Activated CD8-positive, alpha-beta memory T cell treated with anti-CD3 and anti-CD28 coated beads, Interleukin-2, amount 50 U/mL, for 48 hours (primary cell): ENCODE results near the gene VSIG4.
"Not testable (repeated sequence)": the region's sequence is repeated elsewhere in the genome, so short reads cannot be mapped to it uniquely, and the experiment has no call there.

Experiments
- DNase-seq: peaks from one replicate; pipeline ENCODE4 v3.0.0-alpha.2; 2020

The VSIG4 gene, protein sequence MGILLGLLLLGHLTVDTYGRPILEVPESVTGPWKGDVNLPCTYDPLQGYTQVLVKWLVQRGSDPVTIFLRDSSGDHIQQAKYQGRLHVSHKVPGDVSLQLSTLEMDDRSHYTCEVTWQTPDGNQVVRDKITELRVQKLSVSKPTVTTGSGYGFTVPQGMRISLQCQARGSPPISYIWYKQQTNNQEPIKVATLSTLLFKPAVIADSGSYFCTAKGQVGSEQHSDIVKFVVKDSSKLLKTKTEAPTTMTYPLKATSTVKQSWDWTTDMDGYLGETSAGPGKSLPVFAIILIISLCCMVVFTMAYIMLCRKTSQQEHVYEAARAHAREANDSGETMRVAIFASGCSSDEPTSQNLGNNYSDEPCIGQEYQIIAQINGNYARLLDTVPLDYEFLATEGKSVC

DNA sequence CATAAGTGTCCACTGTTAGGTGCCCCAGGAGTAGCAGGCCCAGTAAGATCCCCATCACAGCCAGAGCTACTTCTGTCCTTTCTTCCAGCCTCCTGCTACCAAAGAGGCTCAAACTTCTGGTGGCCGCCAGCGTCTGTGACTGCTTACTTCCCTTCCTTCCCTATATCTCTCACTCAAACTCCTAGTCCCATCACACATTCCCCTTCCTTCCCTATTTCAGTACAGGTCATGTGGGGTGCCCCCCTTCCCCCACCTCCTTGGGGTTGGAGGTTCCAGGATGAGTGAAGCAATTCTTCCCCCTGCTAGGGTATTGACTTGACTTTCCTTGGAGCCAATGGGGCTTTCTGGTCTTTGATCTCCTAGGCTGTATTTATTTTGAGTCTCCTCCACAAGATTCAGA lies at the start of gene VSIG4:
Gene VSIG4 (minus strand): TSS at position 137 of the 400 bp plus-strand sequence. CDS start 82 bp downstream, at position 55.
- DNase-seq = no peak

DNA sequence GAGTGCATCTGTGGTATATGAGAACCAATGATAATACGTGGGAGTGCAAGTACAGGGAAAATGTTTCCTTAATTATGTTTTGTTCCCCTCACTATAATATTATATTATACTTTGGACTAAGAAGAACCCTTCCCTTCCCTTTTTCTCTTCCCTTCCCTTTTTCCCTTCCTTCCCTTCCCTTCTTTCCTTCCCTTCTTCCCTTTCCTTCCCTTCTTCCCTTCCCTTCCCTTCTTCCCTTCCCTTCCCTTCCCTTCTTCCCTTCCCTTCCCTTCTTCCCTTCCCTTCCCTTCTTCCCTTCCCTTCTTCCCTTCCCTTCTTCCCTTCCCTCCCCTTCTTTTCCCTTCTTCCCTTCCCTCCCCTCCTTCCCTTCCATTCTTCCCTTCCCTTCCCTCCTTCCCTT lies 36.9 kb upstream of the VSIG4 start:
- no peak for DNase-seq

DNA sequence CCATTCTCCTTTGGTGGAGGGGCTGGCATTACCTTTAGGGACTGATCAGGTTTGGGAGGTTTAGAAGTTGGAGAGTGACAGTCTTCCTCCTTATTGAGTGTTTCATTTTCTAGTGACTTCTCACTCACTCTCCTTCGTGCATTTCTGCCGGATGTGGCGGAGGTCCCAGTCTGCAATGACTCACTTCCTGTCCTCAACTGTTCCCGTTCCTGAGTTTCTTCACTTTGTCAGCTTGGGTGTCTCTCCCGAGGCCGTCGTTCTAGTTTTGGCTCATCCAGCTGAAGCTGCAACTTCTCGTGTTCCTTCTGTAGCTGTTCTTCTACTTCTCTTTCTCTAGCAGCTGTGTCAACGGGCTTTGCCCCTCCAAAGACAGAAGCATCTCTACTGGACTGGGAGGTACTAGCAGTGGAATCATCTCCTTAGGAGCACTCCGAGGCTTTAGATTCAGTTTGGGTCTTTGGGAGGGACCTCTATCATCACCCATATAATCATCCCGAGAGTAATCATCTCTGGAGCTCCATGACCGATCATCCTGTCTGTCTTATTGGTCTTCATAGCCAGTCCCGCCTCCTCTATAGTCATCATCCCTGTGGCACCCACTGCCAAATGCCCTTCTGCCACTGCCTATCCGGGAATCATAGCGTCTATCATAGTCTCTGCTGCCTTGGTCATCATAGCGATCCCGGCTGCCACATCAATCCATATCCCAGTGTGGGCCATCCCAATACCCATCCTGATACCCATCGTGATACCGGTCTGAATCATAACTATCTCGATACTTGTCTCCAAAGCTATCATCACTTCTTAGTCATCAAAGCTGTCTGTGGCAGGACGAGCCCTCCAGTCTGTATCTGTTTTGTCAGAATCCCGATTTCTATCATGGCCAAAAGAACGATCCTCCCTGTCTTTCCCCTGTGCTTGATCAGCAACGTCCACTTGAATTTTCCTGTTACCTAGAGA lies 35.3 kb upstream of the VSIG4 start:
- no peak for DNase-seq

DNA sequence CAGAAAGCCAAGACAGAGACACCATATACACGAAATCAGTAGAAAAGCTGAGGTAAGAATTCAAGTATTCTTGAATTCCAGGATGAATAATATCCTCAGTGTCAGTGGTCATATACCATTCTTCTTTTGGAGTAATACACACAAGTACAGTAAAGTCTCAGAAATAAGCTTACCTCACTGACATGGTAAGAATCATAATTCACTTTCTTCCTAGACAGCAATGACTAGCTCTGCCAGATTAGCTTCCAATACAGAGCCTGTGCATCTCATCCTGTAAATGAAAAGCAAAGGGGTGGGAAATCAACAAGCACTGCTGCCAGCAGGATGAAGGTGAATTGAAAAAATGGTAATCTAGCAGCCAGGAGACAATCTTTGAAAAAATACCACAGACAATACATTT lies 31.2 kb upstream of the VSIG4 start:
- no peak for DNase-seq

DNA sequence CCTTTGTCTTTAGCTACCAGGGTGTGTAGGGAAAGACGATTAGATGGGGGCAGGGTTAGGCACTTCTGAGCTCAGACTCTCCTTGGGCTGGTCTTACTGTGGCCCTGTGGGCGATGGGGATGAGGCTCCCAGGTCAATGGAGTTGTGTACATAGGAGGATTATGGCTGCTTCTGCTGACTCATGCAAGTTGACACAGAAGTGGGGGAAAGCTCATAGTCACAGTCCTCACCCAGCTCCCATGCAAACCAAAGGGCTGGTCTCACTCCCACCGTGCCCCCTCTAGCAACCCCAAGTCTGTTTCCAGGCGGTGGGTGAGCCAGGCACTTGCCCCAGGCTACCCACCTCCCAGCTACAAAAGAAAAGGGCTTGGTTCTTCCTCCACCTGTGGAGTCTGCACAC lies 24.4 kb upstream of the VSIG4 start:
- no peak for DNase-seq

DNA sequence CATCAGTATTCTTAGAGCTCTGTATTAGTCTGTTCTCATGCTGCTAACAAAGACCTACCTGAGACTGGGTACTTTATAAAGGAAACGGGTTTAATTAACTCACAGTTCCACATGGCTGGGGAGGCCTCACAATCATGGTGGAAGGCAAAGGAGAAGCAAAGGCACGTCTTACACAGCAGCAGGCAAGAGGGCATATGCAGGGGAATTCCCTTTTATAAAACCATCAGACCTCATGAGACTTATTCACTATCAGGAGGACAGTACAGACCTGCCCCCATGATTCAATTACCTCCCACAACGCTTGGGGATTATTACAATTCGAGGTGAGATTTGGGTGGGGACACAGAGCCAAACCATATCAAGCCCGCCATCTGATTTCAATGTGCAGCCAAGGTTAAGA lies 17.1 kb upstream of the VSIG4 start:
- not testable (repeated sequence) for DNase-seq

DNA sequence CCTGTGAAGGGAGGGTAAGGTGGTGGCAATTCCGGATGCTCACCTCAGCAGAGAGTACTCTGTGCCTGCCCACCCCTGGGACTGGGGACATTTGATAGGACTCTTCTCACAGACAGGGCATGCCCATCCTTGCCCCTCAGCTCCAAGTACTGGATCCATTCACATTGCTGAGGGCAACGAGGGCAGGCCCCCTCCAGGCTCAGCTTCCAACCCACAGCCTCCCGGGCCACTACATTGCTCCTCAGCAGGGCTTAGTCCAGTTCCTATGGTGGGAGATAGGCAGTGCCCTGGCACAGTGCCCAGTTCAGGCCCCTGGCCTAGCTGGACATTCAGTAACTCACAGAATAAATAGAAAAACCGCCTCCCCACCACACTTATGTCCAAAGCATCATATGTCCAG lies 15.1 kb upstream of the VSIG4 start:
- no peak for DNase-seq

DNA sequence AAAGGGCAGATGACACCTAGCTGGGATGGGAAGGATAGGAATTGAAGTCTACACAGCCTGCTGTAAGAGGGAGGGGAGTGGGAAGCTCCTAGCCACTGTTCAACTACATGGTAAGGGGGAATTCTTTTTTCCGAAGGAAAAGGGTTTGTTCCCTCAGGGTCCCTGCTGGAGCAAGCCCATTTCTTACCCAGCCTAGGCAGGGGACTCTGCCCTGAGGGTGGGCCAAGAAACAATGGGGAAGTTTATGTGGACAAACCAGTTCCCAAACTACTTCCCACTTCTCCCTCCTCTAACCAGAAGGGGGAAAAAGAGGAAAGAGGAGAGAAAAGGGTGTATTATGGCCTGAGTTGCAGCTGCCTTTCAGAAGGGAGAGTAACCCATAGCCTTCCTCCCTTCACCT lies 13.5 kb upstream of the VSIG4 start:
- DNase-seq = no peak

DNA sequence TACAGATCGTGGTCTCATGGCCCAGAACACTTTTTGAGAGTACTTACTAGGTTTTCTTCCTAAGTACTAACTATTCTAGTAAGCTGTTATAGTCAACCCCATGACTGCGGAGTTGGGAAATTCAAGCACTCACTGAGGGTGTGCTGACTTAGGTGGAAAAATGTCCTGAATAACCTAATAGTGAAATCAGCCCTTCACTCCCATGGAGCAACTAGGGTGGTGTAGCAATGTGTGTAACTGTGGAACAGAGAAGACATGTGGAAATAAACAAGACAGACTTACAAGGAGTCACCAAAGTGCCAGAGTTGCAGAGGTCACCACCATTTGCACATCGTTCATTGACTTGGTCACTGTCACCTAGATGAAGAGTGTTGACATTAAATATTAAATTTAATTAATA lies 12.1 kb upstream of the VSIG4 start:
- DNase-seq = no peak

DNA sequence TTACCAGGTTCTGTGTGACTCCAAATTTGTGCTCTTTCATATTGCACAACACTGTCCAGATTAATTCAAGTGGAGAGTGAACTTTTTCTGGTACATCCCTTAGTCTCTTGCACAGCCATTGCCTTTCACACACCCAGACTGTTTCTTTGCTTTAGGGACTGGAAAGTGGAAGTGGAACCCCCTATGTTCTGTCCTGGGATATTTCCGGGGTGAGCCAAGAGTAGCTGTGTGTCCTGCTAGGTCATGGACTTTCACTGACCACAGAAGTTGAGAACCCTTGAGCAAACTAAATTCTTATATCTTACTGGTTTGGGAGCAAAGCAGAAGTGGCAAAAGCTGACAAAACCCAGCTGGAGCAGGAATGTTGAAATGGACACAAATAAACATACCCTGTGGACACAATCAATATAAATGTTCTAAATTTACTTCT lies 10.3 kb upstream of the VSIG4 start:
- DNase-seq = no peak

DNA sequence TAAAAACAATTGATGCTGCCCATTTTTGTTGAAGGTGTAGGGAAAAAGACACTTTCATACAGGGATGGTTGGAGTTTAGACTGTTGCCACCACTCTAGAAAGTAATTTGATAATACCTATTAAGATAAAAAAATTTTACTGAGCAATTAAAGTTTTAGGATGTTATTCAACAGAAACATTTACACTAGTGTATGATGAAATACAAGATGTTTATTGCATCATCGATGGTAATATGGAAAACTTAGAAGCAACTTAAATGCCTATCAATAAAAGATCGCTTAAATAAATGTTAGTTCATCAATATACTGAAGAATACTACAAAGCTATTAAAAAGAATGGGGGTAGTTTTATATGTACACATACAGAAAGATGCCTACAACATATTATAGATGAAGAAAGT lies 9.2 kb upstream of the VSIG4 start:
- DNase-seq = no peak

DNA sequence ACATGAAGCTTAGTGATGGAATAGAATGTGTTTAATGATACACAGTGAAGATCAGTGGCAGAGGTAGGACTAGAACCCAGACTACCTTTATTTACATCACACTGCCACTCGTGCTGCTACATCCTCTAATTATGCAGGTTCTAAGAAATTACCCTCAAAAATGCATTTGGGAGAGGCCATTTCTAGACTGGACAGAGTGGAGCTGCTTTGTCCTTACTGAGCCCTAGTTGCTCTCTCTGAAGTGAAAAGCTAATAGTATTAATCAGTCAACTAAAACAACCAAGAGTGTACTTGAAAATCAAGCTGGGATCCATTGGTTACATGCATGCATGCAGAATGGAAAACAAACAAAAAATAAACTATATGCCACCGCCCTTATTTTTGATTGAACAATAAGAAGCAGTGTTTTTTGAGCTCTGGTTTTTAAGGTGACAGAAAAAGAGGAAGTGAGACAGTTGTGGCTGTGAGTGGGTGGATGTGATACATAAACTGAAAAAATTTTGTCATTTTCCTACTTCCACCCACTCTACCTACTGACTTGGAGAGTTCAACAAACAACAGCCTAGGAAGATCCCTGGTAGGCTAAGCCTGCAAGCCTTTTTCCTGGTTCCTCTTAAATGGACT lies 6.8 kb upstream of the VSIG4 start:
- no peak for DNase-seq

DNA sequence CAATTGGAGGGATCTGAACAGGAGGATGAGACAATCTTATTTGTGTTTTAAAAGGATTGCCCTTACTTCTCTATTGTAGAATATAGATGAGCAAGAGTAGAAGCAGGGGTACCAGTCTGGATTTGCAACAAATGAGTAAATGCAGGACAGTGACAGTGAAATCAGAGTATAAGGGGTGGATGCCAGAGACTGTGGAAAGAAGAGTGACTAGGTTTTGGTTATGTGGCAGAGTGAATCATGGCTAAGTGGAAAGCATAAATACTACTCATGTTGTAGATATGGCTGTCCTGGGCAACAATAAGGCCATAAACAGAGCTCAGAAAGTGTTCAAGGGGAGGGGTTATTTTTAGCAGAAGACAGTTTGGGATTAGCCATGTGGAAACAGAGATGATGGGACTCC lies 6.0 kb upstream of the VSIG4 start:
- DNase-seq = no peak

DNA sequence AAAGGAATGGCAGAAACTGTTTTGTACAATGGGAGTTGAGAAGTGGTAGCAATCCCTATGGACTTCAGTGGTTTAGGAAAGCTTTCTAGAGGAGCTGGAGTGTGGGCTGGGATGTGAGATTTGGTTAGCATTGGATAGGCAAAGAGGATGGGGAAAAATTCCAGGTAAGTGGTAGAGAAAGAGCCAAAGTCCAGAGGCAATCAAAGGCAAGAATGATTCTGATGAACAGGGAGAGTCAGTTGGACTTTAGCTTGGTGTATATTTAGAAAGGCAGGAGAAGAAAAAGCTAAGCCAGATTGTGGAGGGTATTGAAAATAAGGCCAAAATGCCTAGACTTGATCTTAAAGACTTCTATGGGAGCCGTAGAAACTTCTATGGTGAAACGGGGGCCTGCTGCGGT lies 3.7 kb upstream of the VSIG4 start:
- no peak for DNase-seq

DNA sequence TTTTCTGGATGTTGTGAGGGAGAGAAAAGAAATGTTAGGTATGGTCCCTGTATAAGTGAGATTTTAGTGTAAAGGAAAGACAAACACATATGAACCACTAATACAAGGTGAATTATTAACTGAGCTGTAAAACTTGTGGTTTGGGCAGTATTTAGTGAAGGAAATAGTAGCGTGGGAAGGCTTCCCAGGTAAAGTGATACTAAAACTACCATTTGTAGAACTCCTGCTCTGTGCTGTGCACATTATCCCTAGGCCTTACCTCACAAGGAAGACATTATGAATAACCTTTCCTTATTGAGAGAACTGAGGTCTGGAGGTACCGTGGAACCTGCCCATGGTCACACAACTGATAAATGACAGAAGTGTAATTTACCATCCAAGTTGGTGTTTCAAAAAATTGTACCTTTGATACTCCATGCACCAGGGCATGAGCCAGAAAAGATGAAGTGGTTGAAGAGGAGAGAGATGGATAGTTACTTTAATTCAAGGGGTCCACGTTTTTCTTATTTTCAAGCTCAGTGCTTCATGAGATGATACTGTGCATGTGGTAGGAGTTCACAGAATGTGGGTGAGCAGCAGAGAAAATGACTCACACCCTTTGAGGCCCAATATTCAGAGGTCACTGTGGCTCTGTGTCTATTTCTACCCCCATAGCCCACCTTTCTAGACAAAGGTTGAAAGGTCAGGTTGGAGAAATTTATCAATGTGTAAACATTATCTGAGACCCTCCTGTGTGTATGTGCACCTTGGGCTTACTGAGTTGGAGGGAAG lies 2.6 kb upstream of the VSIG4 start:
- DNase-seq = no peak

DNA sequence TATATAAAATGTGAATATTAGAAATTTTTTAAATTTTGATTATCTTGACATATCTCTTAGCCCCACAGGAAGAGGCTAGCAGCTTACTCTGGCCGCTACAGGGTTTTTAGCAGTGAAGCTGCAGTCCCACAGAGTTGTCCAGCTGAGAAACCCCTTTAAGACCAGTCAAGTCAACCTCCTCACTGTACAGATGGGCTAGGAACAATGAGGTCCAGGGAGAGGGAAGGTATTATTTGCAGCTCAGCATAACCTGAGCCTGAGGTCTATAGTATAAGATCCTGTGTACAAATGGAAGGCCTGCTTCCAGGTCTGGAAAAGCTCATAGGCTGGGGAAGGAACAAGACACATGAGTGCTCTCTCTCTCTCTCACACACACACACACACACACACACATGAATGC lies 1.8 kb downstream of the VSIG4 start:
- no peak for DNase-seq

DNA sequence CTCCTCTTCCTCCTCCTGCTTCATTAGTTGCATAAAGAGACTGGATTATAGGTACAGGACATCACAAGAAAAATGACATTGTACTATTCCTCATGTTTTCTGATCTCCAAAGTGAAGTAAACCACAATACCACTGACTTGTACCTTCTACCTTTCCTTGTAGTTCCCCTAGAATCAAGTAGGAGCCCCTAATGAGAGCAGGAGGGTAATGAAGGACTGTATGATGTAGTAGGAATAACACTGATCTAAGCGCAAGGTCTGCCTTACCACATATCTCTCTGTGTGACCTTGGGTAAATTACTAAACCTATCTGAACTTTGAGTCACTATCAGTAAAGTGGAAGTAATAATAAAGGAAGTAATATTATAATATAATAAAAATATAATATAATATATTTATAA lies 3.6 kb downstream of the VSIG4 start:
- no peak for DNase-seq

DNA sequence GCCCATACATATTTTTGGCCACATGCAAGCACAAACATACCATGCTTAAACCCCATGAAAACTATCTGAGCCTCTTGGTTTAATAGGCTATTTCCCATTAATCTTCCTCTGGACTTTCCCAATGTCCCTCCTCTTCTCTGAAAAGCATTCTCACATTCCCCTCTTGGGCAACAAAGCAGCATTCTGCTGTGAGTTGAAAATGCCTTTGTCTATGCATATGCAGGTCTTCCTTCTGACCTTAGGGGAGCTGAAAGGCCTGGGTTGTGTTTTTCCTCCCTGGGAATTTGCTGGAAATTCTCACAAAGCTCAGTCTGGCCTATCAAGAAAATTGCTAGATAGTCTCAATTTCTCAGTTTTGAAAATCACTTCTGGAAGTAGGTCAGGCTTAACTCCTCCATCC lies 4.2 kb downstream of the VSIG4 start:
- DNase-seq = no peak

DNA sequence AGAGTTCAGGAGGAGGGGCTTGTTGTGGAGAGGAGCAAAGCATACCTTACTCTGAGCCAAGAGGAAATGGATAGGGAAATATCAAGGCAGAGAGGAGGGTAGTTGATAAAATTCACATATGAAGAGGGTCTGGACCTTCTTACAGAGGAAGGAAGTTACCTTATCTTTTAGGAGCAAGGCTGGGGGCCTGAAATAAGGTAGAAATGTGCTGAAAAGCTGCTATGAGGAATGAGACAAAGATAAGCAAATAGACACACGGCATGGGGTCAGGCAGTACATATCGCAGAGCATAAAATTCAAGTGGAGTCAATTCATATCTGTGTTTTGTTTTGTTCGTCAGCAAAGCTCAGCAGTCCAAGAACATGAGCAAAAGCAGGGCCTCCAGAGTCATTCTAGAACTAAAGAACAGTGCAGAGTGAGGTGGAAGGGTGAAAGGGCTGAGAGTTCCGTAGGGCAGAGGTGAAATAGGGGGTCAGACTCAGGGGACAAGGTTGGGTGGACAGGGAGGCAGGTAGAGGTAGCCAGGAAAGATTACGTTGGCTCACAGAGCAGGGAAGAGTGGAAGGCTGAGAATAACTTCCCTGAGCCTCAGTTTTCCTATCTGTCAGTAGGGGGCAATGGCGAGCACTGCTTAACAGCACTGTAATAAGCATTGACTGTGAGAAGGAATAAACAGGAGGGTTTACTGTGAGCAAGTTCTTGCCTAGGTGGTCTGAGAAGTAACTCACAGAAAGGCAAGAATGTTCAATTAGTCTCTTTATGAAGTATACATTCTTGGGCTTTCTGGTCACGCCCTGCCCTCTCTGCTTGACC lies 9.2 kb downstream of the VSIG4 start:
- no peak for DNase-seq

DNA sequence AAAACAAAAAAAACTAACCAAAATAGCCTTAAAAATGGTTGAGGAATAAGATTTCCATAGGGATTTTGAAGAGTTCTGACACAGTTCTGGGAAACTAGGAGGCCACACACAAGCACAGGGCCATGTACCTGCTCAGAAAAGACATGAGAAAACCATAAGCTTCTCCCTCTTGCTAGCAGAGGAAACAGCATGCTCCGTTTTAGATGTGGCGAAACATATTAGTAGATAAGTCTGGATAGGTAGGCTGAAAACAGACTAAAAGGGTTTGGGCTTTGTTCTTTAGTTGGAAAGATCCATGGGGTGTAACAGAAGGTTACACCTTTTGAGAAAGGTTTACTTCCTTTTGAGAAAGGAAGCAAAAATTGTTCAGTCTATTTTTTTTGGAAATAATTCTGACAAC lies 10.9 kb downstream of the VSIG4 start:
- DNase-seq = no peak

DNA sequence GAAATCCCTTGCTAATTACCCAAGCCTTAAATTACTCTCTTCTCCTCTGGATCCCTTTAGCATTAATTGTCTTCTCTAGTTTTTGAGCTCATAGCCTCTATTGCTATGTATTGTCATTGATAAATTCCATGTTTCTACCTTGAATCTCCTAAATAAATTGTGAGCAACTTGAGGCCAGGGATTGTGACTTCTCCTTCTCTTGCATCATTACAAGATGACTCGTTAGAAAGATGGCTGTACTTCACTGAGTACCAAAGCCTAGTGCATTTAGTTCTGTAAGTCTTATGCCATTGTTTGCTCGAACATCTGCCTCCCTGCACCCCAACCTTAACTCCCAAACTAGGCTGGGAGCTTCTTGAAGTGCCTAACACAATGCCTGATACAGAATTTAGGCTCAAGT lies 15.3 kb downstream of the VSIG4 start:
- no peak for DNase-seq

DNA sequence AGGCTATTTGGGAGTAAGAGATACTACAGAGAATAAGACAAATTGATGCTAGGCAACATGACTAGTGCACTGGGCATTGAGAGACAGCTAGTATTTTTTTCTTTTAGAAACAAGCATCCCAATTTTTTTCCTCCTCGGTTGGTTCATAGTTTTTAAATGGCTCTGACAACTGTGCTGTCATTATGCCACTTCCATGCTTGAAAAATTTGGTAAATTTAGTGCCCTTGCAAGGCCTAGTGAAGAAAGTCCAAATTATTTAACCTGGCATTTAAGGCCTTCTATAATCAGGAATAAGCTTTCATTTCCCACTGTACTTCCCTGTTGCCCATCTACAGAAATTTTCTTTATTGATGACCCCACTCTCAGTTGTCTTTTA lies 15.8 kb downstream of the VSIG4 start:
- no peak for DNase-seq
